Thyroid gland (tissue), 4 donors: ENCODE measurements around the gene LRRC41.

Experiments
- POLR2A ChIP-seq, 2 donors: fragments of 450-650 bp; IDR thresholded peaks; one replicate each; pipeline ENCODE4 v1.6.1; 2017; ENCODE audit warnings: antibody characterized with exemption in 2 of 2, mild to moderate bottlenecking in 2 of 2, moderate library complexity in 1 of 2
- TF ChIP-seq, protein P1 (sequence below), 6 experiments: fragments of 200-600 bp in 3 of 6; fragments of 450-650 bp in 3 of 6; sonication (generic) in 3 of 6; IDR thresholded peaks; one replicate each; pipeline ENCODE4 v1.5.1; 2016 to 2019; ENCODE audit warnings: antibody characterized with exemption in 6 of 6, mild to moderate bottlenecking in 2 of 6, inconsistent platforms in 1 of 6, moderate library complexity in 1 of 6

DNA sequence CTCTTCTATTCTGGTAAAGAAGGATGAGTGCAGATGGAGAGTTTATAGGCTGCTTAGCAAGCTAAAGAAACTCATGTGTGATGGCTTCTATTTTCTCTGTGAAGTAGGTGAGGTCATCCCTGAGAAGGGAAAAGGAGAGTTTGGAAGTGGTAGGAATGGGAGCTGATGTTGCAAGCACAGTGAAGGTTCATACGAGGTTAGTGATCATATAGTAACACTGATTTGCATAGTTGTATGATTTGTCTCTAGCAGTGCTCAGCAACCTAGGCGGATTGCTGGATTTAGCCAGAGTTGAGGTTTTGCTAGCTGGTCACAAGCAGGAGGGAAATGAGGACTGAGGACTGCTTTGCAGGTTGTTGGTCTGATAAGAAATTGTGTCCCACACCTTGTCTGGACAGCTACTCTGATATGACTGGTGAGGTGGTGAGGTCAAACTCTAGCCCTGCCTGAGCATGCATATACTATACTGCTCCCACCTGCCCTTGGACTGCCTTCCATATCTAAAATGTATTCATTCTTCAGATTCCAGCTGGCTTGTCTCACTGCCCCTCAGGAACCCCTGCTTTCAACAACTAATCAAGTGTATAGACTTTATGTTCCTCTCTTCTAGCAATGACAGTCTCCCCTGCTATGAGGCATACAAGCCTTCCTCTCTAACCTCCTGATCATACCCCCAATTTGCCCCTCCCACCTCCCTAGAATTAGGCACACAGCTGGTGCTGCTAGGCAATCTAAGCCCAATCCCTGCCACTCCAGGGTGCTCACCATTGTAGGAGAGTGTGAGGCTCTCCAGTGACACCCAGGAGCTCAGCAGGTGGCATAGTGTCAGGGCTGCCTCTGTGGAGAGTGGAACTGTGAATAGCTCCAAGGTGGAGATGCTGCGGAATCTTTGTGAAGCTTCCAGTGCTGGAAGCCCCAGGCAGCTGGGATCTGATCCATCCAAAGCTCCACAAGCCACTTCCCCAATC lies 18.5 kb downstream of the LRRC41 start:
- TF ChIP-seq, protein P1, sequence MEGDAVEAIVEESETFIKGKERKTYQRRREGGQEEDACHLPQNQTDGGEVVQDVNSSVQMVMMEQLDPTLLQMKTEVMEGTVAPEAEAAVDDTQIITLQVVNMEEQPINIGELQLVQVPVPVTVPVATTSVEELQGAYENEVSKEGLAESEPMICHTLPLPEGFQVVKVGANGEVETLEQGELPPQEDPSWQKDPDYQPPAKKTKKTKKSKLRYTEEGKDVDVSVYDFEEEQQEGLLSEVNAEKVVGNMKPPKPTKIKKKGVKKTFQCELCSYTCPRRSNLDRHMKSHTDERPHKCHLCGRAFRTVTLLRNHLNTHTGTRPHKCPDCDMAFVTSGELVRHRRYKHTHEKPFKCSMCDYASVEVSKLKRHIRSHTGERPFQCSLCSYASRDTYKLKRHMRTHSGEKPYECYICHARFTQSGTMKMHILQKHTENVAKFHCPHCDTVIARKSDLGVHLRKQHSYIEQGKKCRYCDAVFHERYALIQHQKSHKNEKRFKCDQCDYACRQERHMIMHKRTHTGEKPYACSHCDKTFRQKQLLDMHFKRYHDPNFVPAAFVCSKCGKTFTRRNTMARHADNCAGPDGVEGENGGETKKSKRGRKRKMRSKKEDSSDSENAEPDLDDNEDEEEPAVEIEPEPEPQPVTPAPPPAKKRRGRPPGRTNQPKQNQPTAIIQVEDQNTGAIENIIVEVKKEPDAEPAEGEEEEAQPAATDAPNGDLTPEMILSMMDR (IDR thresholded peaks at IDR 0.05), result no peak
- TF ChIP-seq POLR2A (IDR thresholded peaks at IDR 0.05), result no peak
